Lower leg skin (tissue), 4 donors: ENCODE measurements around the gene C14orf132. TPM values are rescaled to one million over a fixed set of nuclear protein-coding genes. Genes with fewer than 3 reads are reported as not detected.

Experiments used
- DNase-seq, 2 donors: peaks; one replicate each; pipeline ENCODE4 v3.0.0-alpha.2; 2019; ENCODE audit warnings: low spot score in 2 of 2
- H3K4me3 ChIP-seq: fragments of 200-600 bp; sonication (generic); 2 replicates; pipeline ENCODE4 v1.5.1; 2017; ENCODE audit warnings: mild to moderate bottlenecking, low read depth; ENCODE audit not compliant: poor library complexity, severe bottlenecking
- POLR2A ChIP-seq, 2 donors: fragments of 450-650 bp; IDR thresholded peaks; one replicate each; pipeline ENCODE4 v1.6.1; 2016 to 2017; ENCODE audit warnings: antibody characterized with exemption in 2 of 2, mild to moderate bottlenecking in 1 of 2, moderate library complexity in 1 of 2
- WGBS, 2 donors: methylation state at CpG; one replicate each; pipeline ENCODE4 v1.1.5; 2018; 5-methylcytosine and 5-hydroxymethylcytosine counted together
- intact Hi-C: fragments of 100-400 bp; cut with DNase I; formaldehyde crosslinking; loops from one replicate; pipeline ENCODE4 v1.15.0; 2023; ENCODE audit warnings: low total_unique reads
- total RNA-seq, 4 donors: library from RNA; depleted of rRNA; stranded (reverse); fragments of >200 nt; gene quantifications; one replicate each; pipeline ENCODE4 v1.1.0, GENCODE V29; 2016
- TF ChIP-seq, protein P1 (sequence below), 3 donors: fragments of 450-650 bp; IDR thresholded peaks; one replicate each; pipeline ENCODE4 v1.5.1; 2016; ENCODE audit warnings: antibody characterized with exemption in 3 of 3, mild to moderate bottlenecking in 3 of 3, moderate library complexity in 2 of 3

Gene C14orf132
- total RNA-seq, 4 donors from 2014 or later, result 9.6 to 24.9 (median 16.6) TPM

DNA sequence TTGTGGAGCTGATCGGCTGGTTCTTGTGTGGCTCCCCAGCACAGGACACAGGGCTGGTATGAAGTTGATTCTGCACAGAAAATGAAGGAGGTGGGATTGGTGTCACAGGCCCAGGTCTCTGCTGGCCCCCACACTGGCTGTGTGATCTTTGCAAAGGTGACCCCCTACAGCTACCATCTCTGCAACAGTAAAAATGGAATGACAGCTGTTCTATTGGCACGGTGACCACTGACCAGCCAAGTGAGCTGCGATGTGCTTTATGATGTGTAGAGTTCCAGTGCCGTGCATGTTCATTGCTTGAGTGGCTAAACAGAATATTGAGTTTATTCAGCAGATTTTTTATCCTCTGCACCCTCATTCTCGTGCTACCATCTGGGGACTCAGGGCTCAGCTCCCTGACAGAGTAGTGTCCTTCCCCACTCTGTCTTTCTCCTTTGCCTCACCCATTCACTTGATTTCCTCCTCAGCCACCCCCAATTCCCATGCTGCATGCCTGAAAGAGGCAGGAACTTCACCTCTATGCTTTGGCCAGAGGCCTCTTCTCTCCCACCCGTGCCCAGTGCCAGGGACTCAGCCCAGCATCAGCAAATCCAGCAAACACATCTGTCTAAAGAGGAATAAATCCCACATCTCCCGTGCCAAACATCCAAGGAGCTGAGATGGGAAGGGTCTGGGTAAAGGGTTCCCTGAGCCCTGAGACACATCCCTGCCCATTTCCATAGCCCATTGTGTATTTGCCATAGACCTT lies 21.2 kb downstream of the C14orf132 start:
- DNase-seq, result peak in 1 of 2 donors; percentile 69
- H3K4me3 ChIP-seq, result no peak overlapping the region
- 88 to 89% methylated on average over 7 of the region's 7 CpGs for whole genome bisulfite sequencing, 2 donors
- no peak for TF ChIP-seq POLR2A (IDR thresholded peaks at IDR 0.05)
- TF ChIP-seq, protein P1, sequence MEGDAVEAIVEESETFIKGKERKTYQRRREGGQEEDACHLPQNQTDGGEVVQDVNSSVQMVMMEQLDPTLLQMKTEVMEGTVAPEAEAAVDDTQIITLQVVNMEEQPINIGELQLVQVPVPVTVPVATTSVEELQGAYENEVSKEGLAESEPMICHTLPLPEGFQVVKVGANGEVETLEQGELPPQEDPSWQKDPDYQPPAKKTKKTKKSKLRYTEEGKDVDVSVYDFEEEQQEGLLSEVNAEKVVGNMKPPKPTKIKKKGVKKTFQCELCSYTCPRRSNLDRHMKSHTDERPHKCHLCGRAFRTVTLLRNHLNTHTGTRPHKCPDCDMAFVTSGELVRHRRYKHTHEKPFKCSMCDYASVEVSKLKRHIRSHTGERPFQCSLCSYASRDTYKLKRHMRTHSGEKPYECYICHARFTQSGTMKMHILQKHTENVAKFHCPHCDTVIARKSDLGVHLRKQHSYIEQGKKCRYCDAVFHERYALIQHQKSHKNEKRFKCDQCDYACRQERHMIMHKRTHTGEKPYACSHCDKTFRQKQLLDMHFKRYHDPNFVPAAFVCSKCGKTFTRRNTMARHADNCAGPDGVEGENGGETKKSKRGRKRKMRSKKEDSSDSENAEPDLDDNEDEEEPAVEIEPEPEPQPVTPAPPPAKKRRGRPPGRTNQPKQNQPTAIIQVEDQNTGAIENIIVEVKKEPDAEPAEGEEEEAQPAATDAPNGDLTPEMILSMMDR (IDR thresholded peaks at IDR 0.05), result no peak
- intact Hi-C loops, result no loop called here

DNA sequence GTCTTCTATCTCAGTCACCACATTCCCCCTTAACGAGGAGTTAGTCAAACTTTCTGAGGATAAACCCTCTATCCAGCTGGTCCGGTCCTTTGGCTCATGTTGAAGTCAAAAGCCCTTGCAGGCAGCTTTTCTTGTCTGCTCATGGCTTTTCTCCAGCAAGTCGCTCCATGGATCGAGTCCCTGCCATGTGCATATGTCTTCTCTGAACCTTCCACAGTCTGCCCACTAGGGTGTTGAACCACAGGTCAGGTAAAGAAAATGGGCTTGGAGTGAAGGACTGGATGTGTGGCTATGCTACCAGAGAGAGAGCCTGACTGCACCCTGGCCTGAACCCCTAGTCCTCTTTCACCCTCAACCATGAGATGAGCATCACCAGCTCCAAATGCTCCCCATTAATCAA lies 22.8 kb downstream of the C14orf132 start:
- 64 to 68% methylated on average over 4 of the region's 4 CpGs for WGBS, 2 donors
- peak in 1 of 2 donors; percentile 36 for DNase-seq
- no peak for TF ChIP-seq POLR2A (IDR thresholded peaks at IDR 0.05)
- TF ChIP-seq, protein P1 (IDR thresholded peaks at IDR 0.05), result no peak
- intact Hi-C loops, result no loop called here
- no peak overlapping the region for H3K4me3 ChIP-seq

DNA sequence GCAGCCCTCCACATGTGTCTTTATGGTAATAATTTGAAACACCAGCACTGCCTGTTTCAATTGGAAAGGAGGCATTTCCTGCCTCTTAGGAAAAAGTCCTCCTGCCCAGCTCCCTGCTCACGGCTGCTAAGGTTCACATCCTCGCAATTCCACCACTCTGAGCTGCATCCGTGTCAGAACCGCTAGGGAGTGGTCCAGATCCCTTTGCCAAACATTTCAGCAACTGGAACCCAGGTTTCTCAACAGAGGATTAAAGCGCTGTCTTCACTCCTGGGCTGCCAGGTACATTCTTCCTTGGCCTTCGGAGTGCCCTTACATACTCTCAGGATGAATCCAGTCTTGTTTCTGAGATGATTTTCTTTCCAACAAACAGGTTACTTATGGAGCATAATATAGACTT lies 23.3 kb downstream of the C14orf132 start:
- TF ChIP-seq, protein P1 (IDR thresholded peaks at IDR 0.05), result no peak
- no peak for TF ChIP-seq POLR2A (IDR thresholded peaks at IDR 0.05)
- intact Hi-C loops, result no loop called here
- H3K4me3 ChIP-seq, result no peak overlapping the region
- WGBS, 2 donors, result 61 to 63% methylated on average over 6 of the region's 6 CpGs
- peak in 1 of 2 donors; percentile 61 for DNase-seq

DNA sequence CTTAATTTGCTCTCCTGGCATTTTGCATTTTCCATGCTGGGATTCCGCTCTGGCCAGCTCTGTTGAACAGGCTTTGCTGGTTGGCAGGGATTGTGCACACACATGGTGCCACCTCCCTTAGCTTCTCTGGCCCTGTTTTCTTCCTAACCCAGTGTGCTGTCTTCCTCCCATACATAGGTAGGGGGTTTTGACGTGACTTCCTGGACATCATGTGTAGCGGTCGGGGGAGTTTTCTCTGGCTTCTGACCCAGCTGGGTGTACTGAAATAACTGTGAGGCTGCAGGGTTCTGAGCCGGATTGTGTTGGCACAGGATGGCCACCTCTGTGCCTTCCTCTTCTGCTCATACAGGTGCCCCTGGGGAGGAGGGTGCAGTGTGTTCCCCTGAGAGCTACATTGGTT lies 25.7 kb downstream of the C14orf132 start:
- WGBS, 2 donors, result 81 to 83% methylated on average over 5 of the region's 5 CpGs
- intact Hi-C loops, result no loop called here
- peak in 1 of 2 donors; percentile 73 for DNase-seq
- no peak overlapping the region for H3K4me3 ChIP-seq
- TF ChIP-seq POLR2A (IDR thresholded peaks at IDR 0.05), result no peak
- TF ChIP-seq, protein P1 (IDR thresholded peaks at IDR 0.05), result no peak

DNA sequence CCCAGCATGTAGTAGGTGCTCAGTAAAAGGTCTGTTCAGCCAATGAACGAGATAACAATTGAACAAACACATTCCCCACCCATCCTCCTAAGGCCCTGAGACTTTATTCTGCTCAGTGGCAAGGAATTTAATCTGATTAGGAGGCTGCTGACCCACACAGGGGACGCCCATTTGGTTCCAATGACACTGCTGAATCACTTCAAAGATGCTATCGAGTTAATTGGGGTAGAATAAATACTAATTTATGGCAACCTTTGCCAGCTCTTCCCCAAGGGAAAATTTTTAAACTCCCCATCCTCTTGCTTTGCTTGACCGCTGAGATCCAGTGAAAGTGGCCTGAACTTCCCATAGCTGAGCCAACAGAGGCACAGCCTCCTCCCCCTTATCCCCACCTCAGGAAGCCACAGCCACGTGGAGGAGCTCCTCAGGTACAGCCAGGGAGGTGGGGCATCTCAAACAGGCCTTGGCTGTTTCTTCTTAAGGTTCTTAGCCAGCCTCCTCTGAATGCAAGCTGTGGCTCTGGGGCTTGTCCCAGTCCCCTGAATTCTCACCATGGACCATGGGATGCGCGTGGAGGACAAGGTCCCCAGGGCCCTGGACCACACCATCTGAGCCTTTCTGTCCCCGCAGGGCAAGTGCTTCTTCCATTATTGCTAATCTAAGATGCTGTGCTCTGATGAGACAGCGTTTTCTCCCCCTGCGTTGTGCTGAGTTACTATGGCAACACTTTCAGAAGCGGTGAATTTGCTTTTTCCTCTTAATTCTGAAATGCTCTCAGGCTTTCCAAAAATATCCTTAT lies 26.7 kb downstream of the C14orf132 start:
- TF ChIP-seq POLR2A (IDR thresholded peaks at IDR 0.05), result no peak
- TF ChIP-seq, protein P1 (IDR thresholded peaks at IDR 0.05), result no peak
- DNase-seq, result peak in 1 of 2 donors; percentile 34
- no peak overlapping the region for H3K4me3 ChIP-seq
- WGBS, 2 donors, result 61 to 62% methylated on average over 11 of the region's 11 CpGs
- intact Hi-C loops, result no loop called here
